HepG2 (cell line): Measurements from ENCODE around the gene CCDC201. TPM values are rescaled to one million over a fixed set of nuclear protein-coding genes. Genes with fewer than 3 reads are reported as not detected.
A peak's percentile ranks its signal among the peaks of the same experiment; 100 is the strongest.

ENCODE experiments used
- ARNT ChIP-seq: fragments of 450-650 bp; IDR thresholded peaks from 2 replicates; pipeline ENCODE4 v1.6.1; 2017
- BCL6 ChIP-seq: IDR thresholded peaks from 2 replicates; pipeline ENCODE4 v1.6.1; 2016; ENCODE audit warnings: missing genetic modification reagents, missing compliant biosample characterization
- FIP1L1 ChIP-seq: fragments of 200-400 bp; formaldehyde crosslinking; IDR thresholded peaks from 2 replicates; pipeline ENCODE4 v1.6.1; 2018; ENCODE audit warnings: low read depth, mild to moderate bottlenecking, low read length, moderate library complexity, borderline replicate concordance; ENCODE audit not compliant: insufficient read depth
- HDAC6 ChIP-seq: fragments of 200-600 bp; sonication (generic); IDR thresholded peaks from 2 replicates; pipeline ENCODE4 v1.7.0; 2017; ENCODE audit warnings: mild to moderate bottlenecking, antibody characterized with exemption, low read length, low read depth
- KLF12 ChIP-seq: sonication (generic); formaldehyde crosslinking; IDR thresholded peaks from 2 replicates; pipeline ENCODE4 v1.4.0; 2020; ENCODE audit warnings: missing genetic modification reagents, borderline replicate concordance
- POLR2AphosphoS5 ChIP-seq: IDR thresholded peaks from 2 replicates; pipeline ENCODE4 v1.6.1; 2012; ENCODE audit warnings: low read depth, low read length
- SMAD1 ChIP-seq: sonication (generic); formaldehyde crosslinking; IDR thresholded peaks from 2 replicates; pipeline ENCODE4 v1.4.0; 2020; ENCODE audit warnings: missing genetic modification reagents, low read depth, mild to moderate bottlenecking, borderline replicate concordance
- TCF12 ChIP-seq, 2 experiments: fragments of 450-650 bp in 1 of 2; sonication (generic) in 1 of 2; formaldehyde crosslinking in 1 of 2; IDR thresholded peaks; 2 replicates each; pipeline versions ENCODE4 v1.6.1 to v1.8.0; 2017 to 2022; ENCODE audit warnings: antibody characterized with exemption in 1 of 2, mild to moderate bottlenecking in 1 of 2, missing genetic modification reagents in 1 of 2, moderate library complexity in 1 of 2
- ZBTB39 ChIP-seq: sonication (generic); formaldehyde crosslinking; IDR thresholded peaks from 2 replicates; pipeline ENCODE4 v1.5.0; 2020; ENCODE audit warnings: missing genetic modification reagents
- ZFAT ChIP-seq: sonication (generic); formaldehyde crosslinking; conservative IDR thresholded peaks from 2 replicates; pipeline ENCODE4 v1.8.1; 2023; ENCODE audit warnings: missing genetic modification reagents, inconsistent platforms
- ZNF570 ChIP-seq: sonication (generic); formaldehyde crosslinking; IDR thresholded peaks from 2 replicates; pipeline ENCODE4 v1.4.0; 2020; ENCODE audit warnings: mild to moderate bottlenecking, missing genetic modification reagents, borderline replicate concordance
- ZNF619 ChIP-seq: sonication (generic); formaldehyde crosslinking; IDR thresholded peaks from 2 replicates; pipeline ENCODE4 v1.4.0; 2020; ENCODE audit warnings: mild to moderate bottlenecking, missing genetic modification reagents
- ZNF644 ChIP-seq: IDR thresholded peaks from 2 replicates; pipeline ENCODE4 v1.6.1; 2016; ENCODE audit warnings: low read depth
- ZNF788 ChIP-seq: sonication (generic); formaldehyde crosslinking; IDR thresholded peaks from 2 replicates; pipeline ENCODE4 v1.5.0; 2020; ENCODE audit warnings: mild to moderate bottlenecking, missing genetic modification reagents, borderline replicate concordance
- ZSCAN20 ChIP-seq: sonication (generic); formaldehyde crosslinking; IDR thresholded peaks from 2 replicates; pipeline ENCODE4 v1.4.0; 2020; ENCODE audit warnings: missing genetic modification reagents, mild to moderate bottlenecking, borderline replicate concordance
- ZSCAN21 ChIP-seq: sonication (generic); formaldehyde crosslinking; IDR thresholded peaks from 2 replicates; pipeline ENCODE4 v1.8.0; 2022; ENCODE audit warnings: mild to moderate bottlenecking, missing genetic modification reagents, moderate library complexity, borderline replicate concordance
- polyA plus RNA-seq, 8 experiments: library from polyadenylated mRNA; depleted of rRNA in 3 of 8; stranded (reverse) in 7 of 8; unstranded in 1 of 8; fragments of >200 nt; fragmentation: Illumina TruSeq in 4 of 8; extraction: Trizol in 4 of 8; gene quantifications; 2 replicates each; pipeline versions ENCODE4 v1.2.1 to v1.2.3, GENCODE V29; 2011 to 2016; ENCODE audit warnings: low read depth in 4 of 8, missing spikeins in 1 of 8, mixed read lengths in 1 of 8; ENCODE audit not compliant: insufficient read depth in 1 of 8
- total RNA-seq, 5 experiments: library from RNA; depleted of rRNA; stranded (reverse); fragments of >200 nt; fragmentation: Illumina TruSeq; extraction: Trizol; gene quantifications; 2 replicates each; pipeline ENCODE4 v1.2.3, GENCODE V29; 2016; ENCODE audit warnings: low read depth in 1 of 5
- TF ChIP-seq, protein P1 (sequence below), 2 experiments: IDR thresholded peaks; 2 replicates each; pipeline ENCODE4 v1.6.1; 2011 to 2012; ENCODE audit warnings: low read length in 2 of 2, borderline replicate concordance in 1 of 2, low read depth in 1 of 2, mild to moderate bottlenecking in 1 of 2, moderate library complexity in 1 of 2
- TF ChIP-seq, protein P2 (sequence below): sonication (generic); formaldehyde crosslinking; IDR thresholded peaks from 2 replicates; pipeline ENCODE4 v1.9.0; 2021; ENCODE audit warnings: missing genetic modification reagents, borderline replicate concordance
- TF ChIP-seq, protein P3 (sequence below): IDR thresholded peaks from 2 replicates; pipeline ENCODE4 v1.6.1; 2012; ENCODE audit warnings: inconsistent platforms
- TF ChIP-seq, protein P4 (sequence below): sonication (generic); formaldehyde crosslinking; IDR thresholded peaks from 2 replicates; pipeline ENCODE4 v1.5.1; 2020; ENCODE audit warnings: missing genetic modification reagents, mild to moderate bottlenecking, borderline replicate concordance

CCDC201 gene
- total and polyA plus RNA-seq, 2 of the 13 experiments (the other 11 are each of a cell fraction or from before 2014, with no cell fraction given), result 0.92 TPM; not detected in 1

GRCh38 chr7:45885264-45885882, 12.5 kb upstream of the CCDC201 start (continued):
- TF ChIP-seq ZSCAN20, result no peak
- TF ChIP-seq, protein P1, sequence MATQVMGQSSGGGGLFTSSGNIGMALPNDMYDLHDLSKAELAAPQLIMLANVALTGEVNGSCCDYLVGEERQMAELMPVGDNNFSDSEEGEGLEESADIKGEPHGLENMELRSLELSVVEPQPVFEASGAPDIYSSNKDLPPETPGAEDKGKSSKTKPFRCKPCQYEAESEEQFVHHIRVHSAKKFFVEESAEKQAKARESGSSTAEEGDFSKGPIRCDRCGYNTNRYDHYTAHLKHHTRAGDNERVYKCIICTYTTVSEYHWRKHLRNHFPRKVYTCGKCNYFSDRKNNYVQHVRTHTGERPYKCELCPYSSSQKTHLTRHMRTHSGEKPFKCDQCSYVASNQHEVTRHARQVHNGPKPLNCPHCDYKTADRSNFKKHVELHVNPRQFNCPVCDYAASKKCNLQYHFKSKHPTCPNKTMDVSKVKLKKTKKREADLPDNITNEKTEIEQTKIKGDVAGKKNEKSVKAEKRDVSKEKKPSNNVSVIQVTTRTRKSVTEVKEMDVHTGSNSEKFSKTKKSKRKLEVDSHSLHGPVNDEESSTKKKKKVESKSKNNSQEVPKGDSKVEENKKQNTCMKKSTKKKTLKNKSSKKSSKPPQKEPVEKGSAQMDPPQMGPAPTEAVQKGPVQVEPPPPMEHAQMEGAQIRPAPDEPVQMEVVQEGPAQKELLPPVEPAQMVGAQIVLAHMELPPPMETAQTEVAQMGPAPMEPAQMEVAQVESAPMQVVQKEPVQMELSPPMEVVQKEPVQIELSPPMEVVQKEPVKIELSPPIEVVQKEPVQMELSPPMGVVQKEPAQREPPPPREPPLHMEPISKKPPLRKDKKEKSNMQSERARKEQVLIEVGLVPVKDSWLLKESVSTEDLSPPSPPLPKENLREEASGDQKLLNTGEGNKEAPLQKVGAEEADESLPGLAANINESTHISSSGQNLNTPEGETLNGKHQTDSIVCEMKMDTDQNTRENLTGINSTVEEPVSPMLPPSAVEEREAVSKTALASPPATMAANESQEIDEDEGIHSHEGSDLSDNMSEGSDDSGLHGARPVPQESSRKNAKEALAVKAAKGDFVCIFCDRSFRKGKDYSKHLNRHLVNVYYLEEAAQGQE (IDR thresholded peaks at IDR 0.05; ENCODE audit: borderline replicate concordance in 1 of 2, low read depth in 1 of 2, low read length in 2 of 2), result peak in 1 of 2 experiments; percentile 79; a peak in 2 of 4 replicates
- peak; percentile 87; the same call in 1 of the 2 replicates for TF ChIP-seq ZSCAN21
- TF ChIP-seq, protein P2, sequence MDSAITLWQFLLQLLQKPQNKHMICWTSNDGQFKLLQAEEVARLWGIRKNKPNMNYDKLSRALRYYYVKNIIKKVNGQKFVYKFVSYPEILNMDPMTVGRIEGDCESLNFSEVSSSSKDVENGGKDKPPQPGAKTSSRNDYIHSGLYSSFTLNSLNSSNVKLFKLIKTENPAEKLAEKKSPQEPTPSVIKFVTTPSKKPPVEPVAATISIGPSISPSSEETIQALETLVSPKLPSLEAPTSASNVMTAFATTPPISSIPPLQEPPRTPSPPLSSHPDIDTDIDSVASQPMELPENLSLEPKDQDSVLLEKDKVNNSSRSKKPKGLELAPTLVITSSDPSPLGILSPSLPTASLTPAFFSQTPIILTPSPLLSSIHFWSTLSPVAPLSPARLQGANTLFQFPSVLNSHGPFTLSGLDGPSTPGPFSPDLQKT, result no peak
- TF ChIP-seq, protein P3, sequence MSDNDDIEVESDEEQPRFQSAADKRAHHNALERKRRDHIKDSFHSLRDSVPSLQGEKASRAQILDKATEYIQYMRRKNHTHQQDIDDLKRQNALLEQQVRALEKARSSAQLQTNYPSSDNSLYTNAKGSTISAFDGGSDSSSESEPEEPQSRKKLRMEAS, result no peak
- no peak for TF ChIP-seq HDAC6
- no peak for TF ChIP-seq ZNF570 (CRISPR knock-in tag)
- no peak for TF ChIP-seq ZFAT
- 0 out of 2 replicates have a peak, but pooled peaks have one; percentile 24 for TF ChIP-seq POLR2AphosphoS5
- peak; percentile 93 for TF ChIP-seq BCL6 (CRISPR knock-in tag)
- TF ChIP-seq, protein P4, sequence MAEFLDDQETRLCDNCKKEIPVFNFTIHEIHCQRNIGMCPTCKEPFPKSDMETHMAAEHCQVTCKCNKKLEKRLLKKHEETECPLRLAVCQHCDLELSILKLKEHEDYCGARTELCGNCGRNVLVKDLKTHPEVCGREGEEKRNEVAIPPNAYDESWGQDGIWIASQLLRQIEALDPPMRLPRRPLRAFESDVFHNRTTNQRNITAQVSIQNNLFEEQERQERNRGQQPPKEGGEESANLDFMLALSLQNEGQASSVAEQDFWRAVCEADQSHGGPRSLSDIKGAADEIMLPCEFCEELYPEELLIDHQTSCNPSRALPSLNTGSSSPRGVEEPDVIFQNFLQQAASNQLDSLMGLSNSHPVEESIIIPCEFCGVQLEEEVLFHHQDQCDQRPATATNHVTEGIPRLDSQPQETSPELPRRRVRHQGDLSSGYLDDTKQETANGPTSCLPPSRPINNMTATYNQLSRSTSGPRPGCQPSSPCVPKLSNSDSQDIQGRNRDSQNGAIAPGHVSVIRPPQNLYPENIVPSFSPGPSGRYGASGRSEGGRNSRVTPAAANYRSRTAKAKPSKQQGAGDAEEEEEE (CRISPR knock-in tag), result peak; percentile 57; the same call in 1 of the 2 replicates
- no peak for TF ChIP-seq ZBTB39 (CRISPR knock-in tag)
- TF ChIP-seq KLF12 (CRISPR knock-in tag), result peak; percentile 96
- peak; percentile 64 for TF ChIP-seq ZNF644 (CRISPR knock-in tag)
- TF ChIP-seq ARNT, result no peak
- TF ChIP-seq ZNF619 (CRISPR knock-in tag), result no peak
- TF ChIP-seq SMAD1 (CRISPR knock-in tag), result no peak
- TF ChIP-seq FIP1L1, result no peak
- no peak for TF ChIP-seq TCF12 (IDR thresholded peaks at IDR 0.05)
- peak; percentile 100 for TF ChIP-seq TCF12 (CRISPR knock-in tag; IDR thresholded peaks at IDR 0.05)
- TF ChIP-seq ZNF788 (CRISPR knock-in tag), result peak; percentile 88; the same call in 1 of the 2 replicates
